Astrocyte (in vitro differentiated cells and primary cell): Measurements from ENCODE around the gene TYK2.

Source experiments
- EZH2 ChIP-seq: IDR thresholded peaks from 2 replicates; pipeline ENCODE4 v1.6.1; 2012; ENCODE audit warnings: mild to moderate bottlenecking, low read length, inconsistent platforms; ENCODE audit not compliant: insufficient read depth
- TF ChIP-seq, protein P1 (sequence below): IDR thresholded peaks from 2 replicates; pipeline ENCODE4 v1.5.1; 2011; ENCODE audit warnings: low read depth, mild to moderate bottlenecking, inconsistent platforms, low read length, moderate library complexity; ENCODE audit not compliant: insufficient read depth

DNA sequence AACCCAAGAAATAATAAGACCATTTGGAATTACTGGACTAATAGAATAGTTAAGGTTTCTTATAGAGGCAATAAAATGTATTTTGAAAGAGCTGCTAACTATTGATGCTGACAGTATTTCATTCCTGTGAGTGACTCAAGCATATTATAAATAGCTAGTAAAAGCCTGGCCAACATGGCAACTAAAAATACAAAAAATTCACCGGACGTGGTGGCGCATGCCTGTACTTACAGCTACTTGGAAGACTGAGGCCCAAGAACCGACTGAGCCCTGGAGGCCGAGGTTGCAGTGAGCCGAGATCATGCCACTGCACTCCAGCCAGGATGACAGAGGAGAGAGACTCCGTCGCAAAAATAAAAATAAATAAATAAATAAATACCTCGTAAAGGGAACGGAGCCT lies 35.6 kb downstream of the TYK2 start:
- no peak for TF ChIP-seq EZH2
- TF ChIP-seq, protein P1, sequence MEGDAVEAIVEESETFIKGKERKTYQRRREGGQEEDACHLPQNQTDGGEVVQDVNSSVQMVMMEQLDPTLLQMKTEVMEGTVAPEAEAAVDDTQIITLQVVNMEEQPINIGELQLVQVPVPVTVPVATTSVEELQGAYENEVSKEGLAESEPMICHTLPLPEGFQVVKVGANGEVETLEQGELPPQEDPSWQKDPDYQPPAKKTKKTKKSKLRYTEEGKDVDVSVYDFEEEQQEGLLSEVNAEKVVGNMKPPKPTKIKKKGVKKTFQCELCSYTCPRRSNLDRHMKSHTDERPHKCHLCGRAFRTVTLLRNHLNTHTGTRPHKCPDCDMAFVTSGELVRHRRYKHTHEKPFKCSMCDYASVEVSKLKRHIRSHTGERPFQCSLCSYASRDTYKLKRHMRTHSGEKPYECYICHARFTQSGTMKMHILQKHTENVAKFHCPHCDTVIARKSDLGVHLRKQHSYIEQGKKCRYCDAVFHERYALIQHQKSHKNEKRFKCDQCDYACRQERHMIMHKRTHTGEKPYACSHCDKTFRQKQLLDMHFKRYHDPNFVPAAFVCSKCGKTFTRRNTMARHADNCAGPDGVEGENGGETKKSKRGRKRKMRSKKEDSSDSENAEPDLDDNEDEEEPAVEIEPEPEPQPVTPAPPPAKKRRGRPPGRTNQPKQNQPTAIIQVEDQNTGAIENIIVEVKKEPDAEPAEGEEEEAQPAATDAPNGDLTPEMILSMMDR, result no peak
